Heart right ventricle (tissue), 16 donors: ENCODE data around the gene XIST. TPM values are rescaled to one million over a fixed set of nuclear protein-coding genes. Genes with fewer than 3 reads are reported as not detected.

ENCODE experiments used
- ATAC-seq, 8 donors: fragments of 200-7000 bp; cut with Tn5 transposase; one replicate each; pipeline ENCODE4 v1.9.1; 2020; ENCODE audit warnings: mild to moderate bottlenecking in 8 of 8, moderate library complexity in 8 of 8, moderate number of reproducible peaks in 1 of 8
- DNase-seq, 2 donors: peaks; one replicate each; pipeline ENCODE4 v3.0.0-alpha.2; 2020
- H3K27ac ChIP-seq, 10 donors: fragments of 200-600 bp; sonication (generic) in 2 of 10; one replicate each; pipeline versions ENCODE4 v1.5.0 to v1.8.0; 2020 to 2022; ENCODE audit warnings: mild to moderate bottlenecking in 3 of 10
- H3K27me3 ChIP-seq, 7 donors: fragments of 200-600 bp; one replicate each; pipeline ENCODE4 v1.8.0; 2021 to 2022; ENCODE audit warnings: mild to moderate bottlenecking in 2 of 7
- H3K36me3 ChIP-seq, 9 donors: fragments of 200-600 bp; sonication (generic) in 1 of 9; one replicate each; pipeline versions ENCODE4 v1.5.0 to v1.8.0; 2020 to 2022; ENCODE audit warnings: mild to moderate bottlenecking in 2 of 9
- H3K4me1 ChIP-seq, 9 donors: fragments of 200-600 bp; sonication (generic) in 1 of 9; one replicate each; pipeline versions ENCODE4 v1.5.0 to v1.8.0; 2020 to 2022; ENCODE audit warnings: mild to moderate bottlenecking in 4 of 9
- H3K4me3 ChIP-seq, 10 donors: fragments of 200-600 bp; sonication (generic) in 2 of 10; one replicate each; pipeline versions ENCODE4 v1.5.0 to v1.8.0; 2020 to 2022; ENCODE audit warnings: mild to moderate bottlenecking in 7 of 10, moderate library complexity in 2 of 10
- H3K9me3 ChIP-seq, 11 donors: fragments of 200-600 bp in 10 of 11; sonication (generic) in 2 of 11; one replicate each; pipeline versions ENCODE4 v1.5.0 to v1.8.0; 2013 to 2022; ENCODE audit warnings: mild to moderate bottlenecking in 2 of 11, control low read depth in 1 of 11, moderate library complexity in 1 of 11
- WGBS, 2 donors: extraction: QIAGEN DNeasy Blood & Tissue Kit; methylation state at CpG; one replicate each; pipeline ENCODE4 v1.1.7; 2013; ENCODE audit warnings: inconsistent platforms in 1 of 2; 5-methylcytosine and 5-hydroxymethylcytosine counted together
- intact Hi-C, 10 donors: fragments of 100-400 bp; cut with DNase I; formaldehyde crosslinking; loops; one replicate each; pipeline versions ENCODE4 v1.11.1 to v1.14.2; 2022
- polyA plus RNA-seq, 2 donors: library from polyadenylated mRNA; stranded (reverse); fragments of 200-250 nt; gene quantifications; one replicate each; pipeline ENCODE4 v1.2.3, GENCODE V29; 2013
- total RNA-seq, 10 donors: library from RNA; stranded (reverse); fragmentation: NEBNext Ultra II Directional in 3 of 10; extraction: Animal tissue kit (Norgen Biotek cat#: 25700) in 3 of 10; gene quantifications; one replicate each; pipeline versions ENCODE4 v1.2.1 to v1.2.4, GENCODE V29; 2021 to 2023
- TF ChIP-seq, protein P1 (sequence below), 9 donors: fragments of 200-600 bp; sonication (generic) in 2 of 9; IDR thresholded peaks; one replicate each; pipeline versions ENCODE4 v1.5.0 to v1.8.0; 2021 to 2022; ENCODE audit warnings: antibody characterized with exemption in 9 of 9, mild to moderate bottlenecking in 5 of 9, moderate library complexity in 1 of 9
- donor health status: Arrhythmogenic right ventricular cardiomyopathy.
- donor health status: ischemic (EF 13 %, LVEDD 7.1; RV severe dilation, severe dysfunction).
- donor health status: healthy with polysubstance abuse.
- donor health status: DM: no; HTN: yes; CAD: no.
- donor health status: DM: no; HTN: no; CAD: no.
- donor health status: ischemic (EF 25% LVEDD 6.9; RV normal size, moderate dysfunction).
- donor health status: ischemic (EF 25% LVEDD 5.7; RV mildly dilated, moderate dysfunction).
- donor health status: healthy.
- donor health status: DM: yes; HTN: yes; CAD: no.
- donor health status: Ischemic cardiomyopathy.
- donor health status: ischemic (EF 35%, LVEDD 5.7; RV mildly dilated, moderate dysfunction).
- donor health status: nonischemic (EF 11% LVEDD 7.7; RV severe dilation, severe dysfunction).
- donor health status: DM: yes; HTN: yes; CAD: no.
- donor health status: PGD.
- donor health status: ischemic (EF 29% LVEDD 5.4; RV normal size, mild dysfunction).
- donor health status: nonischemic (EF 23%, LVEDD 6.1; RV moderate dilation, normal function).

XIST gene
- total and polyA plus RNA-seq, 12 donors = 0.07 to 105 (median 0.43) TPM

DNA sequence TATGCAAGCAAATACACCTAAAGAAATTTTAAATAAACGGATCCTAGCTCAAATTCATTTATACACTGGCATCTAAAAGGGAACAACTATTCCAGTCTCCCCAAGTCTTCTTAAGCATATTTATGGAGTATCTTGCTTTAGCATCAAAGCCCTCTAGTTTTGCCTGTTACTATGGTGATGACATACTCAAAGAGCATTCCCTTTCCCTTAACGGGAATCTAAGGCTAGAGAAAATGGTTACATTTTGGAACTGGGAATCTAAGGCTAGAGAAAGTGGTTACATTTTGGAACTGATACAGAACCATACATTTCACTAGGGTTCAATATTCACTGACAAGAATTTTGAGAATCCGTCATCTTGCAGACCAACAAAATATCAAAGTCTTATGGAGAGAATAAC lies 18.3 kb downstream of the XIST start:
- no peak overlapping the region for H3K4me3 ChIP-seq
- DNase-seq (no peak), ATAC-seq (no peak)
- H3K4me1 ChIP-seq = peaks cover 0 to 19% (median 0%) of the 10 kb centered on the region in 9 donors
- 79 to 88% methylated on average over 3 of the region's 3 CpGs for WGBS, 2 donors
- H3K9me3 ChIP-seq = no peaks in the 10 kb centered on the region
- no peaks in the 10 kb centered on the region for H3K27me3 ChIP-seq
- intact Hi-C loops = no loop called here
- no peak overlapping the region for H3K27ac ChIP-seq
- H3K36me3 ChIP-seq = peaks cover 0 to 78% (median 0%) of the 10 kb centered on the region in 9 donors
- TF ChIP-seq, protein P1, sequence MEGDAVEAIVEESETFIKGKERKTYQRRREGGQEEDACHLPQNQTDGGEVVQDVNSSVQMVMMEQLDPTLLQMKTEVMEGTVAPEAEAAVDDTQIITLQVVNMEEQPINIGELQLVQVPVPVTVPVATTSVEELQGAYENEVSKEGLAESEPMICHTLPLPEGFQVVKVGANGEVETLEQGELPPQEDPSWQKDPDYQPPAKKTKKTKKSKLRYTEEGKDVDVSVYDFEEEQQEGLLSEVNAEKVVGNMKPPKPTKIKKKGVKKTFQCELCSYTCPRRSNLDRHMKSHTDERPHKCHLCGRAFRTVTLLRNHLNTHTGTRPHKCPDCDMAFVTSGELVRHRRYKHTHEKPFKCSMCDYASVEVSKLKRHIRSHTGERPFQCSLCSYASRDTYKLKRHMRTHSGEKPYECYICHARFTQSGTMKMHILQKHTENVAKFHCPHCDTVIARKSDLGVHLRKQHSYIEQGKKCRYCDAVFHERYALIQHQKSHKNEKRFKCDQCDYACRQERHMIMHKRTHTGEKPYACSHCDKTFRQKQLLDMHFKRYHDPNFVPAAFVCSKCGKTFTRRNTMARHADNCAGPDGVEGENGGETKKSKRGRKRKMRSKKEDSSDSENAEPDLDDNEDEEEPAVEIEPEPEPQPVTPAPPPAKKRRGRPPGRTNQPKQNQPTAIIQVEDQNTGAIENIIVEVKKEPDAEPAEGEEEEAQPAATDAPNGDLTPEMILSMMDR (IDR thresholded peaks at IDR 0.05) = no peak

DNA sequence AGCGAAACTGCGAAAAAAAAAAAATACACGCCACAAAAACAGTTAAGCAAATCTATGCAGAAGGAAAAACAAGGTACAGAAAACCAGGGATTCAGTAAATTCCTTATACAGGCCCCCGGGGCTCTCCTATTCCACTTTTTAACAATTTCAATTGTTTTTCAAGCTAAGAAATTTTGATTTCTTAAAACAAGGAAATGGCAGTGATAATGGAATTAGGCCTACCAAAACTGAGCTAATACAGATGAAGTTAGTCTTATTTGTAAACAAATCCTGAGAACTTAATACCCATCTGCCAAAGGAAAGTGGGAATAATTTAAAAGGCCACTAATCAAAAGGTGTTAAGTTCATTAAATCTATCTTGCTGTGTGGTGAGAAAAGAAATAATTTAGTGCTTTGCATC lies 20.2 kb downstream of the XIST start:
- no peaks in the 10 kb centered on the region for H3K27me3 ChIP-seq
- TF ChIP-seq, protein P1 (IDR thresholded peaks at IDR 0.05) = no peak
- peaks cover 0 to 19% (median 0%) of the 10 kb centered on the region in 9 donors for H3K4me1 ChIP-seq
- H3K4me3 ChIP-seq = no peak overlapping the region
- intact Hi-C loops = no loop called here
- WGBS, 2 donors = 82 to 91% methylated on average over 4 of the region's 4 CpGs
- H3K9me3 ChIP-seq = no peaks in the 10 kb centered on the region
- H3K27ac ChIP-seq = no peak overlapping the region
- ATAC-seq (no peak), DNase-seq (no peak)
- H3K36me3 ChIP-seq = peaks cover 0 to 94% (median 0%) of the 10 kb centered on the region in 9 donors

DNA sequence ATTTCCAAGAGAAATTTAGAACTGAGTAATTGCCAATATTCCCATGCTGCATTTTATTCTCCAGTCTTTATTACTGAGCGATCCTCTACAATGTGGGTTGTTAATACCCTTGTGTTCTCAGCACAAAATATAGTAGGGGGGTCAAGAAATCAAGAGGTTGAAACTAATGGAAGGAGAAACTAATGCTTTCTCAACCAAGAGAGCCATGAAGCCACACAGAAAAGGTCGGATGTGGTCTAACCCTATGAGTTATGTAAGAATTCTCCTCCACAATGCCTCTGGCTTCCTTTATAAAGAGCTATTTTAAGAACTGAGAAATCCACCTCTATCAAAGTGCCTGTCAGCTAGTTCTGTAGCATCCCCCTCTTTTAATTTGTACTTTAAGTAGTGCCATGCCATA lies 21.0 kb downstream of the XIST start:
- Histone ChIP-seq H3K36me3 (peaks cover 0 to 94% (median 0%) of the 10 kb centered on the region in 9 donors), H3K4me3 (no peak overlapping the region), H3K27ac (no peak overlapping the region), H3K27me3 (no peaks in the 10 kb centered on the region), H3K4me1 (peaks cover 0 to 16% (median 0%) of the 10 kb centered on the region in 9 donors), H3K9me3 (no peaks in the 10 kb centered on the region)
- TF ChIP-seq, protein P1 (IDR thresholded peaks at IDR 0.05) = no peak
- WGBS, 2 donors = 54 to 65% methylated on average over 2 of the region's 2 CpGs
- intact Hi-C loops = no loop called here
- DNase-seq (no peak), ATAC-seq (no peak)

DNA sequence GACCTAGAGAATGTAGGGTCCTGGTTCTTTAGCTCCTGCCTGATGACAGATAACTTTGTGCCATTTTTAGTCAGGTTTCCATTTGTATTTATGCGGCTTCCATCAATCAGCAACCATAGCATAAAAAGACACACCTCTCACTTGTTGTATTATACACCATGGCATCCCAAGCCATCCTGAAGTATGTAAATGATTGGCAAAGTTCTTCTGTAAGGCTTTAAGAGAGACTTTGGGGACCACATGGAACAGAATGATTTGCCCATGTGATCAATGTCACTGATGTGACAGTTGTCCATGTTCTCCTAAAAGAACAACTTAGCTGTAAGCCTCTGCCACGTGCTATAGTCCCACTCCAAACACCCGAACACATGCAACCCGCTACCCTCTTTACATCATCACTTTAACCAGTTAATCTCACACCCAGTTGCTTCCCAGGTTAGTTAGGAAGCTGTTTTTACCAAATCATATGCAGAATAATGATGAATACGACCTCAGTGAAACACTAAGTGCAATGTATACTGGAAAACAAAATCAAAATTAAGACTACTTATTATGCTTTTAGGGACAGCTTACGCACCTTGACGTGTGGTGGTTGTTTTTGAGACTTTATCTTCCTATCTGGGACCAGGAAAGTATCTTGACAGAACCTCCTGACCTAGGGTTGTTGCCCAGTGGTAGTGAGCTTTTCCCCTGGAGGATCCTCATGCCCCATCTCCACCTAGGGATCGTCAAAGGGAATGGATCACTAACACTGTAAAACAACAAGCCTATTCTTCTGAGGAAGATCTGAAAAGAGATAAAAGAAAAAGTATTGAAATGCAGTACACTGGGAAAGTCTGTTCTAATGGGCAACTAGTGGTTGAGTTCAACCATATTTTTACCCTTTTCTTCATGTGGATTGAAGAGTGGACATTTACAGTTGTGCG lies 21.8 kb downstream of the XIST start:
- peaks cover 0 to 95% (median 0%) of the 10 kb centered on the region in 9 donors for H3K36me3 ChIP-seq
- no peak overlapping the region for H3K27ac ChIP-seq
- H3K4me3 ChIP-seq = no peak overlapping the region
- H3K9me3 ChIP-seq = no peaks in the 10 kb centered on the region
- ATAC-seq = no peak
- peaks cover 0 to 16% (median 0%) of the 10 kb centered on the region in 9 donors for H3K4me1 ChIP-seq
- intact Hi-C loops = no loop called here
- 79 to 84% methylated on average over 9 of the region's 9 CpGs for WGBS, 2 donors
- no peaks in the 10 kb centered on the region for H3K27me3 ChIP-seq
- no peak for DNase-seq
- TF ChIP-seq, protein P1 (IDR thresholded peaks at IDR 0.05) = no peak
